ENCODE data around the gene PRR20G. TPM values are rescaled to one million over a fixed set of nuclear protein-coding genes. Genes with fewer than 3 reads are reported as not detected.

Gene PRR20G
- total and polyA plus RNA-seq, 10 of the 15 experiments (the other 5 are each of a cell fraction or from before 2014, with no cell fraction given) = not detected

DNA sequence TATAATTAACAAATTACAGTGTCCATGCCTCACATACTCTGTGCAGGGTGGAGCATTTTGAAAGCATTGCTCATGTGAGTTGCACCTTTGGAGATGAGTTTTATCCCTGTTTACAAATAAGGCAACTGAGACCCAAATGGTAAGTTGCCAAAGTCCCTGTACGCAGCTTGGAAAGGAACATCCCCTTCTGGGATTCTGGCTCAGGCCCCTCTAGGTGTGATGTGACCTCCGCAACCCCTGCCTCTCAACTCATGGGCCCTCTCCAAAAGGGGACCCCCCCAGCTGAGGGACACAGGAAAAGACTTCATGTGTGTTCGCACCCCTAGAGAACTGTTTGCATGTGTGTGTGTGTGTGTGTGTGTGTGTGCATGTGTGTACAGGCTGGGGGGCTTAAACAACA lies 25.3 kb downstream of the PRR20G start:
- Histone ChIP-seq H3K4me3 (no peak overlapping the region), H3K36me3 (ENCODE audit: control insufficient read depth in 2 of 2, insufficient read depth in 2 of 2, low read length in 1 of 2) (no peaks in the 10 kb centered on the region), H3K27me3 (replicated peaks in 1 of 2; ENCODE audit: control insufficient read depth in 2 of 2, insufficient read depth in 2 of 2, low read length in 1 of 2) (no peaks in the 10 kb centered on the region; a peak in 2 of 4 replicates), H2AFZ (ENCODE audit: control insufficient read depth, low read depth, low read length) (no peak overlapping the region), H3K9ac (ENCODE audit: control insufficient read depth, insufficient read depth, low read length) (no peak overlapping the region), H3K4me1 (ENCODE audit: control insufficient read depth, insufficient read depth, low read length) (no peaks in the 10 kb centered on the region), H3K27ac (ENCODE audit: control insufficient read depth, insufficient read depth) (no peak overlapping the region), H3K9me3 (replicated peaks; ENCODE audit: control insufficient read depth, insufficient read depth, low read length) (no peaks in the 10 kb centered on the region), H3K79me2 (ENCODE audit: control insufficient read depth, insufficient read depth, low read length) (no peaks in the 10 kb centered on the region), H3K4me2 (ENCODE audit: control insufficient read depth, insufficient read depth) (no peak overlapping the region), H4K20me1 (ENCODE audit: control insufficient read depth, insufficient read depth) (no peaks in the 10 kb centered on the region)
- in situ Hi-C loops (cut with MboI) = no loop called here
- ATAC-seq = no peak
- POLR2A ChIA-PET = no interaction called here
- no TSS peak for BruUV-seq (replicated peaks)
- 45% methylated on average over 3 of the region's 3 CpGs for WGBS (ENCODE audit: insufficient coverage, insufficient replicate concordance, low lambda C conversion rate, missing lambda C conversion rate)
- DNase-seq (ENCODE audit: low read depth, low spot score) = no peak
- intact Hi-C loops (cut with micrococcal nuclease; ENCODE audit: unreplicated experiment) = no loop called here
- TF ChIP-seq SMAD5 (IDR thresholded peaks at IDR 0.05; ENCODE audit: low read depth) (no peak), MEF2B (IDR thresholded peaks at IDR 0.05; ENCODE audit: partially characterized antibody, poor library complexity, severe bottlenecking) (no peak), POU2F2 (IDR thresholded peaks at IDR 0.05; ENCODE audit: borderline replicate concordance, low read depth, low read length) (no peak), NBN (IDR thresholded peaks at IDR 0.05) (no peak), EZH2 (IDR thresholded peaks at IDR 0.05; ENCODE audit: borderline replicate concordance, control insufficient read depth, low read depth, low read length) (no peak), JUND (IDR thresholded peaks at IDR 0.05; ENCODE audit: low read depth, low read length) (no peak), BCL3 (IDR thresholded peaks at IDR 0.05; ENCODE audit: borderline replicate concordance, insufficient read depth, low read depth, low read length, poor library complexity, severe bottlenecking) (no peak), RAD51 (IDR thresholded peaks at IDR 0.05) (no peak), NFYA (IDR thresholded peaks at IDR 0.05; ENCODE audit: borderline replicate concordance, low read depth, low read length) (no peak), NRF1 (conservative IDR thresholded peaks at IDR 0.05; ENCODE audit: low read depth, low read length) (no peak), NR2F1 (conservative IDR thresholded peaks at IDR 0.05) (no peak), HDAC6 (IDR thresholded peaks at IDR 0.05; ENCODE audit: unreplicated experiment) (no peak), SMC3 (IDR thresholded peaks at IDR 0.05; ENCODE audit: borderline replicate concordance, low read length) (no peak), GATAD2B (conservative IDR thresholded peaks at IDR 0.05; ENCODE audit: low read depth) (no peak), MYB (IDR thresholded peaks at IDR 0.05; ENCODE audit: borderline replicate concordance, low read depth, low read length) (no peak)
- TF ChIP-seq, protein P1, sequence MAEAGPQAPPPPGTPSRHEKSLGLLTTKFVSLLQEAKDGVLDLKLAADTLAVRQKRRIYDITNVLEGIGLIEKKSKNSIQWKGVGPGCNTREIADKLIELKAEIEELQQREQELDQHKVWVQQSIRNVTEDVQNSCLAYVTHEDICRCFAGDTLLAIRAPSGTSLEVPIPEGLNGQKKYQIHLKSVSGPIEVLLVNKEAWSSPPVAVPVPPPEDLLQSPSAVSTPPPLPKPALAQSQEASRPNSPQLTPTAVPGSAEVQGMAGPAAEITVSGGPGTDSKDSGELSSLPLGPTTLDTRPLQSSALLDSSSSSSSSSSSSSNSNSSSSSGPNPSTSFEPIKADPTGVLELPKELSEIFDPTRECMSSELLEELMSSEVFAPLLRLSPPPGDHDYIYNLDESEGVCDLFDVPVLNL (IDR thresholded peaks at IDR 0.05; ENCODE audit: low read depth, low read length) = no peak
- SMC1A ChIA-PET (ENCODE audit: uncharacterized antibody, unreplicated experiment) = no interaction called here
- CTCF ChIA-PET = no interaction called here
- RAD21 ChIA-PET (ENCODE audit: unreplicated experiment) = interaction anchor here (1.0 kb wide), 1 partner anchor 21 kb away, joined by 3 read pairs; no protein-coding TSS in a partner anchor
- FAIRE-seq = no peak
